GM15510 (cell line): ENCODE data around the gene AGRN.

Source experiments
- POLR2A ChIP-seq: IDR thresholded peaks from 3 replicates; pipeline ENCODE4 v1.6.1; 2011; ENCODE audit warnings: borderline replicate concordance; ENCODE audit not compliant: insufficient read length; ENCODE audit errors: extremely low read depth

Gene AGRN

DNA sequence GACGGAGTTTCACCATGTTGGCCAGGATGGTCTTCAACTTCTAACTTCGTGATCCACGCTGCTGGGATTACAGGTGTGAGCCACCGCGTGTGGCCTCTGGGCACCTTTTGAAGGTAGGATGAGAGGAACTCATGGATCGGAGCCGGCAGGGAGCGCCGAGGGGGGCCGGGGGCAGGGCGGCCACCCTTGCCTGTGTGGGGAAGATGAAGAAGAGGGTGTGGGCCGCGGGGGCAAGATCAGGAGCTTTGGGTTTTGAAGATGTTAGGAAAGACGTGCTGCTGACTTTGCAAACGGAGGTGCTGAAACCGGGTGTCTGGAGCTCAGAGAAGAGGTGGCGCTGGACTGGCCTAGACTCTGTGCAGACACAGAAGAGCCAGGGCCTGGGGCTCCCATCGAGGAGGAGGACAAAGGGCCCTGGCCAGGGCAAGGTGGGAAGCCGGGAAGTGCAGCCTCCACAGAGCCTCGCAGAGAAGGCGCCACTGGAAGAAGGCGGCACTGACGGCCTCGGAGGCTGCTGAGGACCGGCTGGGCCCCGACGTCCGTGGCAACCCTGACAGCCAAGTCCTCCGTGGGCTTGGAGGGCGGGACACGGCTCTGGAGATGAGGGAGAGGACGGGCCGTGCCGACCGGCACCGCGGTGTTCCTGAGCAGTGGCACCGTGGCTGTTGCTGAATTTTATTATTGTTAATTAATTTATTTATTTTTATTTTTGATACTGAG is 40.5 kb downstream of the AGRN start:
- no peak for TF ChIP-seq POLR2A

DNA sequence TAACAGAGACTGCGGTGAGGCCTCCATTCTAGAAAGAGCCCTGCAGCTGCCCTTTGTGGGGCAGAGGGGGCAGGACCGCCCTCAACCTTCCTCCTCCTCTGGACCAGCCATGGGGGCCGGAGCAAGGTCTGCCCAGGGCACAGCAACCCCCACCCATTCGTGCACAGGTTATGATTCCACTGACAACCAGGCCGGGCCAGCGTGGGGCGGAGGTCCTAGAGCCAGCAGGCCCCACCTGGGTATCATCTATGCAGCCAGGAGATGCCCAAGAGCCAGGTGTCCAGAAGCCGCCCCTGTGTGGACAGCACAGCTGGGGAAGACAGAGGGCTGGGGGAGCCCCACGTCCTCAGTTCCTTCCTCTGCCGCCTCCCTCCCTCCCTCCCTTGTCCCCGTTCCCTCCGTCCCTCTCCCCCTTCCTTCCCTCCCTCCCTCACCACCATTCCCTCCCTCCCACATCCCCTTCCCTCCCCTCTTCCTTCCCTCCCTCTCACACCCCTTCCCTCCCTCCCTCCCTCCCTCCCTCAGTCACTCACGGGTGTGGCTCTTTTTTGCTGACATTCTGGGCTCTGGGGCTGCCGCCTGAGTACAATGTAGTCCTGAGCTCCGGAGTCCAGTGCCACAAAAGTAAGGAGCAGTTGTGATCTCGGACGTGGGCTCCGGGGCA is 41.9 kb downstream of the AGRN start:
- TF ChIP-seq POLR2A = no peak

DNA sequence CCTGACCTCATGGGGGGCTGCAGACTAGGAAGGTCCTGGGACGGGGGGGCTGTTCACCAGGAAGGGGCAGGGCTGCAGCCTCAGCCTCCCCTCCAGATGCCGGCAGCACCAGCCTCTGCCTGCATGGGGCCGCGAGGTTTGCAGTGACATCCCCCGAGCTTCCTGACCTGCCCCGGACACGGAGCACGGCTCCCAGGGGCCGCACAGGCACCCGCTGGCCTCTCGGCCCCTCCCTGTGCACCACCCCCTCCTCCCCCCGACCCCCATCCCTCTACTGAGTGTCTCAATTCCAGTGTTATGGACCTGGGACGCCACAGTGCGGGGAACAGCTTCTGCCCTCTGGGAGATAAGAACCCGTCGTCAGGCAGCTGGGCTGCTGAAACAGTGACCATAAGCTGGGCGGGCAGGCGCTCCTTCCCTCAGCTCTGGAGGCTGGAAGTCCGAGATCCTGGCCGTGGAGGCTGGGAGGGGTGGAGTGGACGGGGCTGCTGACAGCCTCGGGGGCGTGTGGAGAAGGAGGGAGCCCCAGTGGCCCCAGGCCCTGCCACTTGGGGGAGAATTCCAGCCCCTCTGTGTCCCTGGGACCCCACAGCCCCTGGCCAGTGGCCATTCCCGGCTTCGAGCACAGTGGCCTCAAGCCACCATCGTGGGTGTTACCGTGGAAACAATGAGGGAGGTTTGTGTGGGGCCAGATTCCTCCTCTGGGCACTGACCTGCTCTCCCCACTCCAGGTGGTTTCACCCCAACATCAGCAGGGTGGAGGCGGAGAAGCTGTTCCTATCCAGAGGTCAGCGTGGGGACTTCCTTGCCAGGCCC is 42.6 kb downstream of the AGRN start:
- TF ChIP-seq POLR2A = no peak

DNA sequence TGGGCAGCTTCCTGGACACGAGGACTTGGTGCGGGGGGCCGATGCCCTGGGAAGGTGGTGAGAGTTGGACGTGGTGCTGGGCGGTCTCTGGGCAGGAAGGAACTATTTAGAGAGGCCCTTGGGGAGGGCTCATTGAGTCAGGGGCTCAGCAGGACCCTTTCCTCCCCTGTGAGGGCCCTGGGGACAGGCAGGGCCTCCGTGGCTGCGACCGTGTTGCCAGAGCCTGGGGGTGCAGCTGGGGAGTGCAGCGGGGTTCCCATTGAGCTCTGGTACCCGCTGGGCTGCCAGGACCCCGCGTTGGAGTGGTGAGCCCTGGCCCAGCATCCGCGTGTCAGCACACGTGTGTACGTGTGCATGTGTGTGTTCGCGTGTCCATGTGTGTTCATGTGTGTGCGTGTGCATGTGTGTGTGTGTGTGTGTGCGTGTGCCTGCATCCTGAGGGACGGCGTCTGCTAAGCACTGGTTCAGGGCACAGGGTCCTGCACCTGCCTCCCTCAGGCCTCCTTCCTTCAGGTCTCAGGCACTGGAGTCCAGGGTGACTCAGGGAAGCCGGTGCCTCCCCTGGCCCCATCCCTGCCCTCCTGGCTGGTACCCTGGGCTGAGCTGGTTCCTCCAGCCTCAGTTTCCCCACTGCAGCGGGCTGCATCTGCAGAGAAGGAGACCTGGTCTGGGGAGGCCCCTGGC is 43.5 kb downstream of the AGRN start:
- TF ChIP-seq POLR2A = no peak

DNA sequence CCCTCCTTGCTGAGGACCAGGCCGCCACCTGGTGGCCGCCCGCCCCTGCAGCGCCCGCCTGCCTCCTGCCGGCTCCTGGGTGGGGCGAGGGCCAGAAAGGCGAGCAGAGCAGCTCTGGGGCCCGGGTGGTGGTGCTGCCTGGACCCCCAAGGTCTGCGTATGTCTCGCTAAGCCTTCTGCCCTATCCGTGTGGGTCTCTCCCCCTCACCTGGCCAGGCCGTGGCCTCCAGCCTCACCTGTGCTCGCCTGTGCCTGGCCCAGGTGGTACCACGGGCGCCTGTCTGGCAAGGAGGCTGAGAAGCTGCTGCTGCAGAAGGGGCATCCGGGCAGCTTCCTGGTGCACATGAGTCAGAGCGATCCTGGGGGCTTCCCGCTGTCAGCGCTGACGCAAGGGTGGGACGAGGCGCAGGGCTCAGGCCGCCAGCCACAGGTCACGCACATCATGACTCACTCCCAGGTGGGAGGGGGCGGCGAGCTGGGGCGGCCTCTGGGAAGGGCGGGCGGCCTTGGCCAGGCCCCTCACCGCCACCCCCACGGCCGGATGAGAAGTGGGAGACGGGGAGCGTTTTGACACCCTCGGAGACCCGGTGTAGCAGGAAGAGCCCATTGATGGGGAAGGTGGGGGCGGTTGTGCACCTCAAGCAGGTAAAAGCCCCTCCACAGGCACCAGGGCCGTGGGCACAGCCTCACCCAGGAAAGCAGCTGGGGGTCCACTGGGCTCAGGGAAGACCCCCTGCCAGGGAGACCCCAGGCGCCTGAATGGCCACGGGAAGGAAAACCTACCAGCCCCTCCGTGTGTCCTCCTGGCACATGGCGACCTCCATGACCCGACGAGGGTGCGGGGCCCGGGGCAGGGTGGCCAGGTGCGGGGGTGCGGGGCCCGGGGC is 44.3 kb downstream of the AGRN start:
- peak; percentile 58 for TF ChIP-seq POLR2A

DNA sequence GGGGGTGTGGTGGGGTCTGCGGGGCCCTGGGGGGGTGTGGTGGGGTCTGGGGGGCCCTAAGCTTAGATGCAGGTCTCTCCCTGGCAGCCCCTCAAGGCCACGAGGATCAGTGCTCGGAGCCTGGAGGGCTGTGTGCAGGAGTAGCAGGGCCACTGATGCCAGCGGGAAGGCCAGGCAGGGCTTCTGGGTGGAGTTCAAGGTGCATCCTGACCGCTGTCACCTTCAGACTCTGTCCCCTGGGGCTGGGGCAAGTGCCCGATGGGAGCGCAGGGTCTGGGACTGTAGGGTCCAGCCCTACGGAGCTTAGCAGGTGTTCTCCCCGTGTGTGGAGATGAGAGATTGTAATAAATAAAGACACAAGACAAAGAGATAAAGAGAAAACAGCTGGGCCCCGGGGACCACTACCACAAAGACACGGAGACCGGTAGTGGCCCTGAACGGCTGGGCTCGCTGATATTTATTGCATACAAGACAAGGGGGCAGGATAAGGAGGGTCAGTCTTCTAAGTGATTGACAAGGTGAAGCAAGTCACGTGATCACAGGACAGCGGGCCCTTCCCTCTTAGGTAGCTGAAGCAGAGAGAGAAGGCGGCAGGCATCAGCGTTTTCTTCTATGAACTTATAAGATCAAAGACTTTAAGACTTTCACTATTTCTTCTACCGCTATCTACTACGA is 45.5 kb downstream of the AGRN start:
- TF ChIP-seq POLR2A = no peak

DNA sequence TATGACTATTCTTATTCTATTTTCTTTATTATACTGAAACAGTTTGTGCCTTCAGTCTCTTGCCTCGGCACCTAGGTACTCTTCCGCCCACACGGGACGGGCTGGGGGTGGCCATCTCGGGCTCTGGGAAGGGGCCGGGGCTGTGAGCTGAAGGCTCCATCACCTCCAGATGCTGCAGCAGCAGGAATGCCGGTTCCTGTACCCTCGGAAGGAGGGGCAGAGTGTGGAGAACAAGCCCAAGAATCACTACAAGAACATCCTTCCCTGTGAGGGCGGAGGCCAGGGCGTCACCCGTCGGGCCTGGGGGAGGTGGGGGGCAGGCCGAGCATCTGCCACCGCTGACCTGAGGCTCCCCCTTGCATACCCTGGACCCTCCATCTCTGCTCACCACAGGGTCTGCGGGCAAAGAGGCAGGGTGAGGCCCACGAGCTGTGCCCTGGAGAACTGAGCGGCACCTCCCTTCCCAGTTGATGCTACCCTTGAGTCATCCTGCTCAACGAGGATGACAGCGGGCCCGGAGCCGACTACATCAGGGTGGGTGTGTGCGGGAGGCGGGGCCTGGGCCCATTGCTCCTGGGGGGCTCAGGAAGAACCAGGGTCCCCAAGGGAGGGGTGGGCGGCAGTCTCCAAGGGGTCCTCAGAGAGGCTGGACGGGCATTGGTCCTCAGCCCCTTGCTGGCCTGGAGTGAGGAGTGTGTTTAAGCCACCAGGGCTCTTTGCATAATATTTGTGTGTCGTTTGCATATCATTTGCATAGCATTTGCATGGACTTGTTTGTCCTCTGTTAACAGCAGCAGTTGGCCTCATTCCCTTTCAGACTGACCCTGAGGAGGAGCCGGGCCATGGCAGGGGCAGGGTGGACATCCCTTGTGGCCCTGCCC is 46.7 kb downstream of the AGRN start:
- TF ChIP-seq POLR2A = no peak

DNA sequence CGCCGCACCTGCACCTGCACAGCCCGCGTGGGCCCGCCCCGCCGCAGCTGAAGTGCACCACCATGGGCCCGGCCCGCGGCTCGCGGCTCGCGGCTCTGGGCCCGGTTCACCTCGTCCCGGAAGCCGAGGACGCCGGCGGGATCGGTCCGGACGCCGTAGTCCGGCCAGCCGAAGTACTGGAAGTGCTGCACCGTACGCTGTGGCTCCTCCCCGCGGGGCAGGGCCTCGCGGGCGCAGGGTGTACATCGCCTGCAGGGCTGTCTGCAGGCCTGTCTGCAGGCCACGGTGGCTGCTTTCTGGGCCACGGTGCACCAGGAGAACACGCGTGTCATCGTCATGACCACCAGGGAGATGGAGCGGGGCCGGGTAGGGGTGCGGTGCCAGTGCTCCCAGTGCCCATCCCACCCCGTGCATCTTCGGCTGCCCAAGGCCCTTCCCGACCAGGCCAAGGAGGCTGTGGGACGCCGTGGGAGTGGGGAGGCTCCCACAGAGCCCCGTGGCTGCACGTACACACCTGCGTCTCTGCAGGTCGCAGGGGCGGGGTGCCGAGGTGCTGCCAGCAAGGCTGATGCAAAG is 47.5 kb downstream of the AGRN start:
- TF ChIP-seq POLR2A = no peak

DNA sequence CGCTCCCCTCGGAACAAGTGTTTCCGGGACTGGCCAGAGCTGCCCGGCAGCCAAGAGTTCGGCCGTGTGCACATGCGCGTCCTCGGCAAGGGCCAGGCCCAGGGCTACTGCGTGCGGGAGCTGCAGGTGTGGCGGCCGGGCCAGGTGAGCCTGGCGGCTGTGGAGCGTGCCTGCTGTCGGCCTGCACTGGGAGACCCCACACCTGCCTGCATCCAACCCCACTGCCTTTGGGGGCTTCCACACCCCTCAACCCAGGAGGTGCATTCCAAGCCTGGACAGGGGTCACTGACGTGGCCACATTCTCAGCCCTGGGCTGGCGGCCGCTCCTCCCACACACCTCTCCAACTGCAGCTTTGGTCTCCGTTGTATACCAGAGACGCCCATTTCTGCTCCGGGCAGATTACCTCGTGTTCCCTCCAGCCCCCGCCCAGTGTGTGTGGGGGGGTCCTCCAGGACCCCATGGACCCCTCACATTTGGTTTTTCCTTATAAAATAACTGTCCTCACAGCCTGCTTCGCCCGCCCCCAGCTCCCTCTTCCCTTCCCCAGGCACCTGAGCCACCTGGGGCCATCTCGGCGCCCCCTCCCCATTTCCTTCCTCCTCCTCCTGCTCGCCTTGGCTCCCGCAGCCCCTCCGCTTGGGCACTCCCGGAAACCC is 48.1 kb downstream of the AGRN start:
- no peak for TF ChIP-seq POLR2A

DNA sequence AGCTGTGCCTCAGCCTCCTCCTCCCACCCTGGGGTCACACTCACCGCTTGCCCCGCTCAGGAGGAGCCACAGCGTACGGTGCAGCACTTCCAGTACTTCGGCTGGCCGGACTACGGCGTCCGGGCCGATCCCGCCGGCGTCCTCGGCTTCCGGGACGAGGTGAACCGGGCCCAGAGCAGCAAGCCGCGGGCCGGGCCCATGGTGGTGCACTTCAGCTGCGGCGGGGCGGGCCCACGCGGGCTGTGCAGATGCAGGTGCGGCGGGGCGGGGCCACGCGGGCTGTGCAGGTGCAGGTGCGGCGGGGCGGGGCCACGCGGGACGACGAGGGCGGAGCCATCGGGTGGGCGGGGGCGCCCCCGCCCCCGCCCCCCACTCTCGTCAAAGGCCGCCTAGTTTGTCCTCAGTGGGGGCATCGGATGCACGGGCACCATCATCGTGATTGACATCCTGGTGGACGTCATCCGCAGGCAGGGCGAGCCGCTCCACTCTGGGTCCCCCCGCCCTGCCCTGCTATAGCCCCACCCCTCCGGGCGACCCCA is 48.7 kb downstream of the AGRN start:
- TF ChIP-seq POLR2A = no peak

DNA sequence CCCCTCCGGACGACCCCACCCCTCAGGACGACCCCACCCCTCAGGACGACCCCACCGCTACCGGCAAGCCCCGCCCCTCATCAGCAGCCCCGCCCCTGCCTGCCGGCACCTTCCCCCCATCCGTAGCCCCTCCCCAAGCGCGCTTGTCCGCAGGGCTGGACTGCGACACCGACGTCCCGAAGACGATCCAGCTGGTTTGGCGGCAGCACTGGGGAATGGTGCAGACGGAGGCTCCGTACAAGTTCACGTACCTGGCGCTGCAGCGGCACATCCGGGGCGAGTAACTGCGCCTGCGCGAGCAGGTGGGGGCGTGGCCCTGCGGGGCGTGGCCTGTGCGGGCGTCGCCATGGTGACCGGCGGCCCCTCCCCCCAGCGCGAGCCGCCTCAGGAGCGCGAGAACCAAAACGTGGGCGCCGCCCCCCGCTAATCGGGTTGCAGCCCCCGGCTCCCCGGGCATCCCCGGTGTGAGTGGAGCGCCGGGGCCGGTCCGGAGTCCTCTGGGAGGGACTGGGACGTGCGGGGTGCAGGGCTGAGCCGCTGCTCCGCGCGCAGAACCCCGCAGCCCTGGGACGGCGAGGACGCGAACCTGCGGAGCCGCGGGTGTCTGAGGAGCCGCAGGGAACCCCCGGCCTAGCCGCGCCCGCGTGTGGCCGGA is 49.3 kb downstream of the AGRN start:
- peak; percentile 58 for TF ChIP-seq POLR2A
